ENCODE measurements around the gene LMNTD2.

LMNTD2 gene

DNA sequence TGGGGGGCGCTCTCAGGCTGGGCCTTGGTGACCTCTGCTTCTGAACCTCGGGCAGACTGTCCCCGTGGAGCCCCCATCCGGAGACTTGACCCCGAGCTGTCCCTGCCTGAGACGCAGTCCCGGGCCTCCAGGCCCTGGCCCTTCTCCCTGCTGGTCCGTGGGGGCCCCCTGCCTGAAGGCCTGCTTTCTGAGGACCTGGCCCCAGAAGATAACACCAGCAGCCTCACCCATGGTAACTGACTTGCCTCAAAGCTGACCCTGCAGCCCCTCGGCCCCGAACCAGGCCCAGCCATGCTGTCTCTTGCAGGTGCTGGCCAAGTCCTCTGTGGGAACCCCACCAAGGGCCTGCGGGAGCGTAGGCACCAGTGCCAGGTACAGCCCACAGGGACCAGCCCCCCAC is 8.9 kb downstream of the LMNTD2 start:
- no peak for DNase-seq (ENCODE audit: low read depth)

DNA sequence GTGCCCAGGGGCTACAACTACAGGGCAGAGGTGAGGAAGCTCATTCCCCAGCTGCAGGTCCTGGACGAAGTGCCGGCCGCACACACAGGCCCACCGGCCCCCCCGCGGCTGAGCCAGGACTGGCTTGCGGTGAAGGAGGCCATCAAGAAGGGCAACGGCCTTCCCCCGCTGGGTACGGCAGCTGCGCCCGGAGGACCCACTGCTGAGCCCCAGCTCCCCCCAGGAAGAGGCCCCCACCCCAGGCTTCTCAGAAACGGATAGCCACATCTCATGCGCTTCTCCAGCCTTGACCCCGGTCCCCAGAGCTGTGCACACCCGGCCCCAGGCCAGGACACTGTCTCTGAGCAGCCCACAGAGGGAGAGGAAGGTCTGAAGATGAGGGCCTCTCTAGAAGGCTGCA is 9.4 kb downstream of the LMNTD2 start:
- DNase-seq (ENCODE audit: low read depth), result no peak

DNA sequence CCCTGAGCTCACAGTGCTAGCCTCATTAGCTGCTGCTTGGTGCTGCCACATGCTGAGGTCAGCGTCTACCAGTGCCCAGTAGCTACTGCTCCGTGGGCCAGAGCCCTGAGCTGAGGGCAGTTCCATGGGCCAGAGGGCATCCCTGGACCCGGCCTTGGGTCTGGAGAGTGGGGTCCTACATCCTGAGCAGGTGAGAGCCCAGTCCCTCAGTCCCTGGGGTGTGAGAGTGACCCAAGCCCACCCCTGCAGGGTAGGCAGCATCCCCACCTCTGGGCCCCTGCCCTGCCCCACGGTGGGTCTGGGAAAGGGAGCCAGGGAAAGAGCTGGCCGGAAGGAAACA is 9.8 kb downstream of the LMNTD2 start:
- DNase-seq (ENCODE audit: low read depth), result no peak

DNA sequence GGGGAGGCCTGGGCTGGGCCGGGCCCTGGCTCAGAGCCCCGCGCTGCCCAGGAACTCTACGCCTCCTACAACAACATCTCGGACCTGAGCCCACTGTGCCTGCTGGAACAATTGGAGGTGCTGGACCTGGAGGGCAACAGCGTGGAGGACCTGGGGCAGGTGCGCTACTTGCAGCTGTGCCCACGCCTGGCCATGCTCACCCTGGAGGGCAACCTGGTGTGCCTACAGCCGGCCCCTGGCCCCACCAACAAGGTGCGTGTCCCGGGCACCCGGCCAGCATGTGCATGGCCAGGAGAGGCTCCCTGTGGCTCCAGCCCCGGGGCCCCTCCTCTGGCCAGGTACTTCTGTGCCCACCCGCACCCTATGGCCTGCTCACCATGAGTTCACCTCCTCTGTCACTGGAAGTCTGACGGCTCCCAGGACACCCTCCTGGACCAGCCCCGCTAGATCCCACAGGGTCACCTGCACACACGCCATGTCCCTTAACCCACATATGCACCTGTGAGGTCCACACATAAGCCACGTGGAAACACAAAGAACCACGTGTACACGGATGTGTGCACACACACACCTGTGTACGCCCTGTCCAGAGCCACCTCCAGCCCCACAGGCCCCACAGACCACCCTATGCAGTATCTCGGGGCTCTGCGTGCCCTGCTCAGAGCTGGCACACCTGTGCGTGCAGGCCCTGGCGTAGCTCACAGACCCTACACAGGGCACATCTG is 10.4 kb downstream of the LMNTD2 start:
- DNase-seq (ENCODE audit: low read depth), result no peak

DNA sequence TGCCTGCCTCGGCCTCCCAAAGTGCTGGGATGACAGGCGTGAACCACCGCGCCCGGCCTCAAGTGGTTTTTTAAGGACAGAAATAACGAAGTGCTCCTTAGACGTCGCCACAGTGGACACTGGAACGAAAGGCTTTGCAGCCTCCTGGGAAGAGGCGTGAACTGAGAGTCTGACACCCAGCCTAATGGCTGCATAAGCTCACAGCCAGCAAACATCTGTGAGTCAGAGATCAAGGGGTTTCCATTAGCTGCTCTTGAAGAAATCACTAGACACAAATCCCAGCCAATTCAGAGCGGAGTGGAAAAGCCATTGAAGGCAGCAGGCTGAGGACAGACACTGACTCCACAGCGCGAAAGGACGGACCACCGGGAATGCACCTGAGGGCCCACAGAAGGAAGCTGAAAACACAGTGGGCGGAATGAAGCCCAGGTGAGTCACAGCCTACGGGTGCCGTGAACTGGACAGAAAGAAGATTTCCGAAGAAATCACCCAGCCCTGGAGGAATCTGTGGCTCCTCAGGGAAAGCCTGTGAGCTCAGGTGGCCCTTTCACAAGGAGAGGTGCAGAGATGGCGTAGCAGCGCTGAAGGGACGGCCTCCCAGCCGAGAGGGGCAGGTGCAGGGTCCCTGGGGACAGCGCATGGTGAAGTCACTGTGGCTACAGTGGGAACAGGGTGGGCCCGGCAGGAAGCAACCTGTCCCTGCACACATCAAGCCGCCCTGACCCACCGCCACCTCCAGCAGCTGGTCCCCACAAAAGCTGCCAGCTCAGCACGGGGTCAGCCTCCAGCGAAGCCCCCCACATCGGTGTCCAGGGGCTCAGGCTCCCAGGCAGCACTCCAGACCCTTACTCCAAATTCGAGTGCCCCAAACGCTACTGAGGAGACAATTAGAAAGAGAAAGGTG is 11.6 kb downstream of the LMNTD2 start:
- DNase-seq (ENCODE audit: low read depth), result no peak

DNA sequence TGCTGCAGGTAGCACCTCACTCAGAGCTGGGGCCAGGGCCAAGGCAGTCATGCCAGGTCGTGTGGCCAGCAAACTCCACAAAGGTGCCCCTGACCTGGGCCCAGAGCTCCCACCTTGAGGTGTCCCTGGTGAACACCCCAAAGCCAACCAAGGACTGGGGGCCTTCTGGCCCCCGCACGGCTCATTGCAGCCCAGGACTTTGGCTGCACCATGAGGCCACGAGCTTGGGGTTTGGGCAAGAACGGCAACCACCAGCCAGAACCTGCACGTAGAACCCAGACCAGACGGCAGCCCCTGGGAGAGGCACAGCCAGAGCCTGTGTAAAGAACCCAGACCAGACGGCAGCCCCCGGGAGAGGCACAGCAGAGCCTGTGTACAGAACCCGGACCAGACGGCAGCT is 15.4 kb downstream of the LMNTD2 start:
- DNase-seq (ENCODE audit: low read depth), result no peak

DNA sequence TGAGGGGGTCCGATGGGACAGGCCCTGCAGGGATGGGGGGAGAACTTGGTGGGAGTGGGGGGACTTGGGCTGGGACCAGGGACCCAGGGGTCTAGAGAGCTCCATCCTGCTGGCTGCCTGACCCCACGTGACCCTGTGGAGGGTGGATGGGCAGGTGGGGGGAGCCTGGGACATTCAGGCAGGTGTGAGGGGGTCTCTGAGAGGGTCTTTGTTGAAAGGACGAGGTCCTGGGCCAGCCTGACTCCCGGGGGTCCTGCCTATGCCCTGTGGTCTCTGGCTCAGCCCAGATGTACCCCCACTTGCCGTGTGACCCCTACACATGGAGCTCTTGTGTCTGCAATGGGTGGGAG is 15.7 kb downstream of the LMNTD2 start:
- DNase-seq (ENCODE audit: low read depth), result no peak

DNA sequence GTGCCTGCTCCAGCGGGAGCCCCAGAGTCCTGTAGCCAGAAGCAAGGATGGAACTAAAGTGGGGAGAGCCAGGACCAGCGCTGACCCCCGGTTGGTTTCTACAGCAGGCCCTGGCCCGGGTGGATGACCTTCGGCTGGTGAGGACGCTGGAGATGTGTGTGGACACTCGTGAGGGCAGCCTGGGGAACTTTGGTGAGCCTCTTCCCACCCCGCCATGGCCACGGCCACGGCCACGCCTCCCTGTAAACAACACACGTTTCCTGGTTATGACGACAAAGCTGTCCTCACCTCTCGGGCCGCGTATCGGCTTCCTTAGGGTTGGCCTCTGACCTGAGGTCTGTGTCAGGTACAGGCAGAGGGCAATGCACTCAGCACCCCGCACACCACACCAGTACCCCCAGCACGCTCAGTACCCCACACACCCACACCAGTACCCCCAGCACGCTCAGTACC is 19.1 kb downstream of the LMNTD2 start:
- no peak for DNase-seq (ENCODE audit: low read depth)

DNA sequence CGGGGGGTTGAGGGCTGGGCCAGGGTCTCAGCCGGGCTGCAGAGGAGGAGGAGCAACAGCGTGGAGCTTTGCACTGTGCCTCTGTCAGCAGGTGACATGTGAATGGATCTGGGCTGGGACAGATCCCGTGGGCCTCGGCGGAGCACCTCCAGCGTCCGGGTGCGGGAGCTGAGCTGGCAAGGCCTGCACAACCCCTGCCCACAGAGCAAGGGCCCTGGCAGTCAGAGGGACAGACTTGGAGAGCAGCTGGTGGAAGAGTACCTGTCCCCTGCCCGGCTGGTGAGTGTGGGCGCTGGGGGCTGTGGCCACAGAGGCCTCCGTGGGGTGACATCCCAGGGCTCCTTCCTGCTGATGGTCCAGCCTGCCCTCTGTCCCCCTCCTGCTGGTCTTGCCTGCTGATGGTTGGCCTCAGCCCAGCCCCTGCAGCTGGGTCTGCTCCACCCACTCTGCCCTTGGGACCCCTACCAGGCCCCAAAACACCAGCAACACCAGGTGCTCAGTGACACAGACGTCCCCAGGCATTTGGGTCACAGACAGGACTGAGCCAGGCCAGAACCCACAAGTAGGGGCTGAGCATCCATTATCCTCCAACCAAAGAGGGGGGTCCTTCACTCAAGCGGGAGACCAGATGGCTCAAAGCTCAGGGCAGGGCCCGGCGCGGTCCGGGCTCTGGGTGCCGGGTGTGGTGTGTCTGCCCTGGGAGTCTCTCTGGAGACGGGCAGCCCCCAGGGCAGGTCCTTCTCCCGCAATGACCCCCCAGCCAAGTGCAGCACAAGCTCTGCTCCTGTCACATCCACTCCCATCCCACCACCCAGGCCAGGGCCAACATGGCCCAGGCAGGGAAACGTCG is 19.7 kb downstream of the LMNTD2 start:
- DNase-seq (ENCODE audit: low read depth), result no peak

DNA sequence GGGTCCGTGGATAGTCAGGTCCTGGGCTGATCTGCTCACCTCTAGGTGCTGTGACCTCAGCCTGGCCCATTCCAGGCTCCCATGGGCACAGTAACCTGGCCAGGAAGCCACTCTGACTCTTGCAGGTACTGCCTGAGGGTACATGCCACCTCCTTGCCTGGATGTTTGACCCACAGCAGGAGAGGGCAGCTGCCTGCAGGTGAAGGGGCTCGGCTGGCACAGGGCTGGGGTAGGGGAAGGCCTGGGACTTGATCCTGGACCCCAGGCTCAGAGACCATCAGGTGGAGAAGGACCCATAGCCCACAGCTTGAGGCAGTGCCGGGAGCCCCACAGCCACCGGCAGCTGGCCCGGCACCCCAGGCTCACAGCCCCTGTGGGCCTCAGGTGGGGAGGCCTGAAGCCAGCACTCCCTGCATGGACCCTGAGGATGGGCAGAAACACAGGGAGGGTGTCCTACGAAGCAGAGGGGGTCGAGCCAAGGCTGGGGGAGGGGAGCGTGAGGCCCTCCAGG is 20.5 kb downstream of the LMNTD2 start:
- DNase-seq (ENCODE audit: low read depth), result no peak

DNA sequence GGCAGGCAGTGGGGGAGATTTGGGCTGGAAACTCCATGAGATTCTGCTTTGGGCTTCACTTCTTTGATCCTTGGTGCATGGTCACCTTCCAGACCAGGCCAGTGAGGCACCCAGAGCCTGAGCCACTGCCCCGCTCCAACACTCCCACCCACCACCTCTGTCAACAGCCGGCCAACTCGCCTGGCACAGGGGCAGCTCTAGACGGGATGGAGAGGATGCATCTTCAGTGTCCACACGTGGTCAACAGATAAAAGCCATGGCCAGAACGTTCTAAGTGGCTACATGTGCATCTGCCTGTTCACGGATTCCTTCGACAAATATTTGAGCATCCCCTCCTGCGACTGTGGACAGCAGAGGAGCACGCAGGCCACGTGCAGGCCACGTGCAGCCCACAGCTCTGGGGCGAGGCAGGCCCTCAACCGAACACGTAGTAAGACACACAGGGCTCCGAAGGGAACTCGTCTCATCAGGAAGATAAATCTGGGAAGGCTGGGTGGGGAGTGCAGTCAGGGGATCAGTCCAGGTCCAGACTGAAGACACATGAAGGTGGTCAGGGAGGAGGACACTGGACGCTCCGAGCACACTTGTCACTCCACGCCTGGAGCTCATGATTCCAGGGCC is 22.0 kb downstream of the LMNTD2 start:
- no peak for DNase-seq (ENCODE audit: low read depth)

DNA sequence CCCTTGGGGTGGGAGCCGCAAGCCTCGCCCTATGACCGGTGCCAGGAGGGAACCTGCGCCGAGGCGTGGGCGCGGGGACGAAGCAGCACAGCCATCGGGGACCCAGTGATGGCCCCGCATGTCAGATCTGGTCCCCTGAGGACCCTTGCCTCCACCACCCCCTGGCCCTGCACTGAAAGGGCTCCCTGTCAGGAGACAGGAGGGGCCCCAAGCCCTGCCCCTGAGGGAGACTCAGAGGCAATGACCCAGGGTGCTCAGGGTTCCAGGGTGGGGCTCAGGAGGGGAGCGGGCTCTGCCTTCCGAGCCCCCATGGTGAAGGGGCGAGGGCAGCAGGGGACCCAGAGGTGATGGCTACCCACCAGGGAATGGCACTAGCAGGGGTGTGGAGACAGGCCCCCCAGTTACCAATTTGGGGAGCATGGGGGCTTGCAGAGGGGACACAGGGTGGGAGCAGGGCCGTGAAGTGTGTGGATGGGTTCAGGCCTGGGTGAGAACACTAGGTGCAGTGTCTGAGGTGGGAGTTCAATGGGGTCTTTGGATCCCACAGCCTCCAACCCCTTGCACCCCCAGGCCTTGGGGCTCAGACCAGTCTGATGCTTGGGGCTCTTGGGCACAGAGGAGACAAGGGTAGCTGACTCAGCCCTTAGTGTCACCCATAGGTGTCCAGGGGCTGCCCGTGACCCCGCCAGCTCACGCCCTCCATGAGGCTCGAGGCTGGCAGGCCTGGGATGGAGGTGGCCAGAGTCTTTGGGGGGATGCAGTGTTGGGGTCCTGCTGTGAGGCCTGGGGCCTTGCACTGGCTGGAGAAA is 22.7 kb downstream of the LMNTD2 start:
- no peak for DNase-seq (ENCODE audit: low read depth)

DNA sequence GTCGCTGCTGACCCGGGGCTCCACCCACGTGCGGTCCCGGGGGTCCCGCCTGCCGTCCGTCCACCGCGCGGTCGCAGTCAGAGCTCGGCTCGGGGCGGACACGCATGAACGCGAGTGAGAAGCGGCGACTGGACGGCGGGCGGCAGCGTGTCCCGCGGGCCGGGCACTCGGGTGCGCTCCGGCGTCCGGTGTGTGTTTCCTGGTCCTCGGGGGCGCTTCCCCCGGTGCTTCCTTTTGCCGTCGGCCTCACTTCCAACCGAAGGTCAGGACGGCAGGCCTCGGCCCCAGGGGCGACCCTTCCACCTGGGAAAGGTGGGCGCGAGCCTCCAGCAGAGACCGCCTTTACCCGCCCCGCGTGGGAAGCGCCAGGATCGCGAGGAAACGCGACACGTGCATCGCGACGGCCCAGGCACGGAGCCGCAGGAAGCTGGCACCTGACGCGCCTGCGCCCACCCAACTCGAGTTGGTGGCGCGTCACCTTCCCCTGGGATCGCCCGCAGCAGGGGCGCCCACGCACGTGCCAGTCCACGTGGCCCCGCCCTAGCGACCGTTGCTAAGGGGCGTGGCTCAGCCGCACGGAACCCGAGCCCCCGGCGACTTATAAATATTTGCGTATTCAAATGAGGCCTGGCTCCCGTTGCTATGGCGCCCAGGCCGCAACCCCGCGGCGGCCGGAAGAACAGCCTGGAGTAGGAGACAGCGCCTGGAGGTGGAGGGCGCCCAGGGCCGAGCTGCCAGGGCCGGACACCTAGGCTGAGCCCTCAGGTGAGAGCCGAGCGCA is 23.5 kb downstream of the LMNTD2 start, which contains the start of gene LRRC56:
Gene LRRC56 (plus strand): TSS at position 687 of the 781 bp plus-strand sequence. CDS start 3,158 bp downstream, outside the sequence.
- peak; percentile 88 for DNase-seq (ENCODE audit: low read depth)

DNA sequence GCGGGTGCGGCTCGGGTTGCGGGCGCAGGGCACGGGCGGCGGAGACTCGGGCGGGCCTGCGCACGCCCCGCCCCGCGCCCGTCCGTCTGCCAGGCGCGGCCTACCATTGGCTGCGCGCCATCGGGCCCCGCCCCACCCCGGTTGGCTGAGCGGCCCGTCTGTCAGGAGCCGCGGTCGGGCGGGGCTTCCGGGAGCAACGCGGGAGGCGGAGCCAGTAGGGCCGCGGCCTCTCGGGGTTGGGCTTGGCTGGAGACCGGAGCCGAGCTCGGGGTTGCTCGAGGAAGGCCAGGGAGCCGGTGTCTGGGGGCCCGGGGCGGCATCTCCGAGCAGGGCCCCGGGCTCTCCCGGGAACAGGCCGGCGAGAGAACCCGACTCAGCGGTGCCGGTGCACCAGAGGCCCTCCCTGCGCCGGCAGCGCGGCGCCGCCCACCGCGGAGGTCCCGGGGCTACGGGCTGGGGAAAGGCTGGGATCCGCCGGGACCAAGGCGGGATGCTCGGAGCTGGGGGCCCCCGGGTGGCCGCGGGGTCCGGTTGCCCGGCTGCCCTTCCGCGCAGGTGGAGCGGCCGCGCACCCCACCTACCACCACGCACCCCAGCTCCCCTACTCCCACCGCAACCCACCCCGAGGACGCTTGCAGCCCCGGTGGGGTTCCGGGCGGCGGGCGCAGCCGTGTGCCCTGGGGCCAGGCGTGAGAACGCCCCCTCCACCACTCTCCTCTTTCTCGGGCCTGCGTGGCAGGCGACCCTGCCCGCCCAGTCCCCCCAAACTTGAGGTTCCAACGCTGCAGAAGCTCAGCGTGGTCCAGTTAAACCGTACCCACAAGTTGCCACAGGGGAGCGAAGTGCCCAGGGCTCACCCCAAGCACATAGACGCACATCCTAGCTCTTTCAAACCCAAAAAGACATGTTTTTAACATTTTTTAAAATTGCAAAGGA is 24.8 kb downstream of the LMNTD2 start, which contains the start of gene HRAS:
Gene HRAS (minus strand): TSS at position 58 of the 936 bp plus-strand sequence.
- DNase-seq (ENCODE audit: low read depth), result peak; percentile 93

DNA sequence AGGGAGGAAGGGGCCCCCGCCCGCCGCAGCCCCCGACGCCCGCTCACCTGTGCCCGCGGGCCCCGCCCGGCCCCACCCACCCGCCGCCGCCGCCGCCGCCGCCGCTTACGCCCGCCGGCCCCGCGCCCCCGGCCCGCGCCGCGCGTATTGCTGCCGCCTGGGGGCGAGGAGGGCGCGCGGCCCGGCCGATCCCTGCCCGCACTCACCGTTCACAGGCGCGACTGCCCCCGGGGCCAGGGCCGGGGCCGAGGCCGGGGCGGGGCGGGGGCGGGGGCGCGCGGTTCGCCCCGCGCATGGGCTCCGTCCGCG is 25.4 kb downstream of the LMNTD2 start:
- no peak for DNase-seq (ENCODE audit: low read depth)

DNA sequence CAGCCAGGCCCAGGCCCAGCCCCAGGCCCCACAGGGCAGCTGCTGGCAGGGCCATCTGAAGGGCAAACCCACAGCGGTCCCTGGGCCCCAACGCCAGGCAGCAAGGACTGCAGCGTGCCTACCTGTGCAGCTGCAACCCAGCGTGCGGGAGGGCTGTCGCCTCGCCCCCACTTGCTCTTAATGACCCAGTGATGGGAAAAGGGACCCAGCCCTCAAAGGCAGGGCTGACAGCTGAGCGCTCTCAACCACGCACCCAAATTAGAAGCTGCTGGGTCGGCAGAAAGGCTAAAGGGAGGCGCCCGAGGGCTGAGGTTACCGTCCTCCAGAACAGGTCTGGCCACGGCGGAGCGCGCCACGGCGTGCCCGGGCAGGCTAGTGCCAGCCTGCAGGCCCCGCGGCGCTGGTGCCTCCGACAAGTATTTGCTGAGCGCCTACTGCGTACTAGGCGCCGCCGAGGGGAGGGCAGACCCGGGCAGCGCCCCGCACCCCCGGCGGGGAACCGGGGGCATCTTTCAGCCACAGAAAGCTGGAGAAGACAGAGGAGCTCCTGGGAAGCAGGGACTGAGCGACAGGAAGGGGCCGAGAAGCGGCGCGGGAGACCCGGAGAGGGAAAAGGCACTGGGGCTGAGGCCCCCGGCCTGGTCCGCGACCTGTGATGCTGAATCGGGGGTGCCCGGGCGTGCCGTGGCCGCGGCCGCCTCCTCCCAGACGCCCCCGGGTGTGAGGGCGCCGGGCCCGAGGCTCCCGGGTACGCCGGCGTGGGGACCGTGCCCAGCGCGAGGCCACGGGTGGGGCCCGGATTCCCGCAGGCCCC is 25.9 kb downstream of the LMNTD2 start:
- peak; percentile 22 for DNase-seq (ENCODE audit: low read depth)

DNA sequence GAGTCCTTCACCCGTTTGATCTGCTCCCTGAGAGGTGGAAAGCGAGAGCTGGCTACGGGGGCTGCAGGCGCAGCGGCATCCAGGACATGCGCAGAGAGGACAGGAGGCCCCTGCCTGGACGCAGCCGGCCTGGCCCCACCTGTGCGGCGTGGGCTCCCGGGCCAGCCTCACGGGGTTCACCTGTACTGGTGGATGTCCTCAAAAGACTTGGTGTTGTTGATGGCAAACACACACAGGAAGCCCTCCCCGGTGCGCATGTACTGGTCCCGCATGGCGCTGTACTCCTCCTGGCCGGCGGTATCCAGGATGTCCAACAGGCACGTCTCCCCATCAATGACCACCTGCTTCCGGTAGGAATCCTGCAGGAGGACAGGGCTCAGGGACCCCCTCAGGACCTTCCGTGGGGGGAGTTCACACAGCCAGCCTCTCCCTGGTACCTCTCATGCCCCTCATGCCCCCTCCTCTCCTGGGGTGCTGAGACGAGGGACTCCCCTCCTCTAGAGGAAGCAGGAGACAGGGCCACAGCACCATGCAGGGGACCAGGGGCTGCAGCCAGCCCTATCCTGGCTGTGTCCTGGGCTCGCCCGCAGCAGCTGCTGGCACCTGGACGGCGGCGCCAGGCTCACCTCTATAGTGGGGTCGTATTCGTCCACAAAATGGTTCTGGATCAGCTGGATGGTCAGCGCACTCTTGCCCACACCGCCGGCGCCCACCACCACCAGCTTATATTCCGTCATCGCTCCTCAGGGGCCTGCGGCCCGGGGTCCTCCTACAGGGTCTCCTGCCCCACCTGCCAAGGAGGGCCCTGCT is 26.7 kb downstream of the LMNTD2 start:
- DNase-seq (ENCODE audit: low read depth), result no peak

Data from activated T-helper 9 cell treated with anti-CD3 and anti-CD28 coated beads, Interleukin-2, amount 50 U/mL, for 16 hours (primary cell).